ENCODE data around the gene ACTR6. TPM values are rescaled to one million over a fixed set of nuclear protein-coding genes. Genes with fewer than 3 reads are reported as not detected.
"Not testable (repeated sequence)": the region's sequence is repeated elsewhere in the genome, so short reads cannot be mapped to it uniquely, and the experiment has no call there.

The ACTR6 gene
- total RNA-seq, 4 donors from 2014 or later = 4.2 to 21.5 (median 12.2) TPM

GRCh38 chr12:100253437-100253836, 52.8 kb downstream of the ACTR6 start:
- no peaks in the 10 kb centered on the region for H3K9me3 ChIP-seq
- no peak for DNase-seq
- no peak overlapping the region for H3K4me3 ChIP-seq
- H3K27ac ChIP-seq = no peak overlapping the region
- no peak for TF ChIP-seq POLR2A (IDR thresholded peaks at IDR 0.05)
- no peak for TF ChIP-seq CTCF (IDR thresholded peaks at IDR 0.05)
- no peaks in the 10 kb centered on the region for H3K27me3 ChIP-seq
- H3K4me1 ChIP-seq = peaks cover 0 to 4% (median 0%) of the 10 kb centered on the region in 4 donors
- no peaks in the 10 kb centered on the region for H3K36me3 ChIP-seq

GRCh38 chr12:100254876-100255275, 54.3 kb downstream of the ACTR6 start:
- H3K9me3 ChIP-seq = no peaks in the 10 kb centered on the region
- peaks cover 0 to 4% (median 0%) of the 10 kb centered on the region in 4 donors for H3K4me1 ChIP-seq
- no peaks in the 10 kb centered on the region for H3K36me3 ChIP-seq
- TF ChIP-seq CTCF (IDR thresholded peaks at IDR 0.05) (no peak), POLR2A (IDR thresholded peaks at IDR 0.05) (no peak)
- H3K27me3 ChIP-seq = no peaks in the 10 kb centered on the region
- H3K27ac ChIP-seq = no peak overlapping the region
- DNase-seq = no peak
- no peak overlapping the region for H3K4me3 ChIP-seq

- H3K4me1 ChIP-seq = no peaks in the 10 kb centered on the region
- no peak overlapping the region for H3K4me3 ChIP-seq
- no peak for DNase-seq
- no peak for TF ChIP-seq POLR2A (IDR thresholded peaks at IDR 0.05)
- no peak for TF ChIP-seq CTCF (IDR thresholded peaks at IDR 0.05)
- no peaks in the 10 kb centered on the region for H3K36me3 ChIP-seq
- no peak overlapping the region for H3K27ac ChIP-seq
- H3K9me3 ChIP-seq = no peaks in the 10 kb centered on the region
- no peaks in the 10 kb centered on the region for H3K27me3 ChIP-seq
Observed at GRCh38 chr12:100258127-100258526, 57.5 kb downstream of the ACTR6 start.

GRCh38 chr12:100263131-100263530, 62.5 kb downstream of the ACTR6 start:
- H3K9me3 ChIP-seq = no peaks in the 10 kb centered on the region
- no peaks in the 10 kb centered on the region for H3K27me3 ChIP-seq
- no peak overlapping the region for H3K4me3 ChIP-seq
- H3K4me1 ChIP-seq = peaks cover 0 to 2% (median 0%) of the 10 kb centered on the region in 4 donors
- DNase-seq = no peak
- TF ChIP-seq POLR2A (IDR thresholded peaks at IDR 0.05) (no peak), CTCF (IDR thresholded peaks at IDR 0.05) (no peak)
- no peaks in the 10 kb centered on the region for H3K36me3 ChIP-seq
- H3K27ac ChIP-seq = no peak overlapping the region

- not testable (repeated sequence) for H3K4me3 ChIP-seq, DNase-seq, H3K27me3 ChIP-seq, H3K27ac ChIP-seq, H3K9me3 ChIP-seq, H3K36me3 ChIP-seq
- H3K4me1 ChIP-seq = peaks cover 0 to 20% (median 0%) of the 10 kb centered on the region in 4 donors
Observed at GRCh38 chr12:100265107-100265506, 64.5 kb downstream of the ACTR6 start.

GRCh38 chr12:100265732-100266584, 65.3 kb downstream of the ACTR6 start:
- peak overlapping the region; percentile 84 to 98 (median 96) for H3K27ac ChIP-seq
- TF ChIP-seq POLR2A (IDR thresholded peaks at IDR 0.05) (no peak), CTCF (IDR thresholded peaks at IDR 0.05) (no peak)
- peak overlapping the region; percentile 84 to 96 (median 88) for H3K4me3 ChIP-seq
- no peak for DNase-seq
- H3K27me3 ChIP-seq = no peaks in the 10 kb centered on the region
- no peaks in the 10 kb centered on the region for H3K36me3 ChIP-seq
- peaks cover 0 to 23% (median 0%) of the 10 kb centered on the region in 4 donors for H3K4me1 ChIP-seq
- H3K9me3 ChIP-seq = no peaks in the 10 kb centered on the region

All from Peyer's patch (tissue), 4 donors.